Naive B cell (primary cell): ENCODE data around the gene VWCE. TPM values are rescaled to one million over a fixed set of nuclear protein-coding genes. Genes with fewer than 3 reads are reported as not detected.
A peak's percentile ranks its signal among the peaks of the same experiment; 100 is the strongest.
"Not testable (repeated sequence)": the region's sequence is repeated elsewhere in the genome, so short reads cannot be mapped to it uniquely, and the experiment has no call there.

Experiments used
- ATAC-seq, 2 donors: fragments of 150-1000 bp; cut with Tn5 transposase; 2 replicates each; pipeline ENCODE4 v1.10.0; 2021; ENCODE audit warnings: low read depth in 2 of 2, mild to moderate bottlenecking in 2 of 2, moderate library complexity in 2 of 2
- DNase-seq: peaks from one replicate; pipeline ENCODE4 v3.0.0; 2022
- H3K27ac Mint-ChIP-seq, 6 donors: one replicate each; pipeline ENCODE4 v1.8.0; 2020 to 2022; ENCODE audit warnings: mild to moderate bottlenecking in 6 of 6, mixed read lengths in 6 of 6, moderate library complexity in 5 of 6, inconsistent platforms in 2 of 6
- H3K27me3 Mint-ChIP-seq, 3 donors: one replicate each; pipeline ENCODE4 v1.8.0; 2021 to 2022; ENCODE audit warnings: mixed read lengths in 3 of 3, mild to moderate bottlenecking in 1 of 3
- H3K36me3 Mint-ChIP-seq, 2 donors: one replicate each; pipeline ENCODE4 v1.8.0; 2020 to 2022; ENCODE audit warnings: mixed read lengths in 2 of 2, inconsistent platforms in 1 of 2, mild to moderate bottlenecking in 1 of 2
- H3K4me1 Mint-ChIP-seq, 3 donors: one replicate each; pipeline ENCODE4 v1.8.0; 2020 to 2022; ENCODE audit warnings: mixed read lengths in 3 of 3, inconsistent platforms in 1 of 3, mild to moderate bottlenecking in 1 of 3, moderate library complexity in 1 of 3
- H3K4me3 Mint-ChIP-seq, 8 donors: one replicate each; pipeline ENCODE4 v1.8.0; 2020 to 2022; ENCODE audit warnings: mild to moderate bottlenecking in 8 of 8, mixed read lengths in 8 of 8, moderate library complexity in 8 of 8, inconsistent platforms in 2 of 8
- H3K9me3 Mint-ChIP-seq, 7 donors: one replicate each; pipeline ENCODE4 v1.8.0; 2020 to 2022; ENCODE audit warnings: mixed read lengths in 7 of 7, mild to moderate bottlenecking in 5 of 7, inconsistent platforms in 2 of 7, moderate library complexity in 1 of 7
- polyA plus RNA-seq, 6 donors: library from polyadenylated mRNA; unstranded; fragments of 300-500 nt; fragmentation: Illumina TruSeq; gene quantifications; one replicate each; pipeline ENCODE4 v1.2.3, GENCODE V29; 2021; ENCODE audit warnings: low read depth in 6 of 6

The VWCE gene
- polyA plus RNA-seq, 6 donors from 2014 or later: 0.24 to 0.79 (median 0.76) TPM; not detected in 3

DNA sequence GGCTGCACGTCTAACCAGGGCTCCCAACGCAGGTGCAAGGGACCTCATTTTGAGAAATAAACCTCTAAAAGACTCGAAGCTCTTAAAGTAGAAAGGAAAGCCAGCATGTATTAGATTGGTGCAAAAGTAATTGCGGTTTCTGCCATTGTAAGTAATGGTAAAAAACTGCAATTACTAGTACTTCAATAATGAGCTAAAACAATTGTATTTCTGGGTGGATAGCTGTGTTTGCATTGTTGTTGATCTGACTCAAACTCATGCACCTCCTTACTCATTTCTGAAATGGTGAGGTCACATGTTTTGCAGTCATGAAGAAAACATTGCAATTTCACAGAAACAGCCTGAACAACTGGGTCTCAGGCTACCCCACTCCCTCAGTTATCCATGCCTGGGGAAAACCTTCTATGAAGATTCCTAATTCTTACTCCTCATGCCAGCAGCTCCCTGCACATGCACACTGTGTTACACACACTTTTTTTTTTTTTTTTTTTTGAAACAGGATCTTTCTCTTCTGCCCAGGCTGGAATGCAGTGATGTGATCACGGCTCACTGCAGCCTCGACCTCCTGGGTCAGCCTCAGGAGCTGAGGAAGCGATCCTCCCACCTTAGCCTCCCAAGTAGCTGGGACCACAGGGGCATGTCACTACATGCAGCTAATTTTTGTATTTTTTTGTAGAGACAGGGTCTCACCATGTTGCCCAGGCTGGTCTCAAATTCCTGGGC lies 24.6 kb downstream of the VWCE start:
- no peak overlapping the region for H3K27ac Mint-ChIP-seq

GRCh38 chr11:61268588-61269250 lies 26.4 kb downstream of the VWCE start:
- H3K4me3 Mint-ChIP-seq: no peak overlapping the region
- ATAC-seq: no peak
- no peaks in the 10 kb centered on the region for H3K9me3 Mint-ChIP-seq
- no peak overlapping the region for H3K27ac Mint-ChIP-seq
- H3K4me1 Mint-ChIP-seq: no peaks in the 10 kb centered on the region
- DNase-seq: no peak
- H3K27me3 Mint-ChIP-seq: no peaks in the 10 kb centered on the region
- no peaks in the 10 kb centered on the region for H3K36me3 Mint-ChIP-seq

More for the DNA sequence above, 24.6 kb downstream of the VWCE start:
- DNase-seq (no peak), ATAC-seq (no peak)
- Mint-ChIP-seq H3K36me3 (no peaks in the 10 kb centered on the region), H3K4me3 (no peak overlapping the region), H3K9me3 (no peaks in the 10 kb centered on the region), H3K27me3 (no peaks in the 10 kb centered on the region), H3K4me1 (no peaks in the 10 kb centered on the region)

GRCh38 chr11:61267437-61267841 lies 27.7 kb downstream of the VWCE start:
- DNase-seq (no peak), ATAC-seq (no peak)
- H3K9me3 Mint-ChIP-seq: no peaks in the 10 kb centered on the region
- H3K36me3 Mint-ChIP-seq: no peaks in the 10 kb centered on the region
- H3K27ac Mint-ChIP-seq: peak overlapping the region in 1 of 6 donors; percentile 51
- H3K4me1 Mint-ChIP-seq: no peaks in the 10 kb centered on the region
- no peaks in the 10 kb centered on the region for H3K27me3 Mint-ChIP-seq
- no peak overlapping the region for H3K4me3 Mint-ChIP-seq

DNA sequence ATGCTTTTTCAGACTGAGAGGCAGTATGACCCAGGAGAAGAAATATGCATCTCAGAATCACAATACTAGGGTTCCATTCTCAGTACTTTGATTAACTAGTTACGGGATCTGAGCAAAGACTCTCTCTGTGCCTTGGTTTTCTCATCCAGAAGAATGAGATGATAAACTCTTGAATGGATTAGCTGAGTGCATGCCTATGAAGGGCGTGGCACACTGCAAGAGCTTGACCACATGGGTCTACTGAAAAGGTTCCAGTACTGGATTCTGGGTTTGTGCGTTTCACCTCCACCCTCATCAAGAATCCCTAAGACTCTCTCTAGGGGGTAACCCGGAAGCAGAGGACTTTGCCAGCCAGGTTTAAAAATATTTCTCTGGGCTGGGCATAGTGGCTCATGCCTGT lies 28.5 kb downstream of the VWCE start:
- Mint-ChIP-seq H3K9me3 (no peaks in the 10 kb centered on the region), H3K27me3 (no peaks in the 10 kb centered on the region), H3K4me3 (no peak overlapping the region), H3K36me3 (no peaks in the 10 kb centered on the region), H3K27ac (peak overlapping the region in 1 of 6 donors; percentile 19), H3K4me1 (no peaks in the 10 kb centered on the region)
- no peak for ATAC-seq
- no peak for DNase-seq

DNA sequence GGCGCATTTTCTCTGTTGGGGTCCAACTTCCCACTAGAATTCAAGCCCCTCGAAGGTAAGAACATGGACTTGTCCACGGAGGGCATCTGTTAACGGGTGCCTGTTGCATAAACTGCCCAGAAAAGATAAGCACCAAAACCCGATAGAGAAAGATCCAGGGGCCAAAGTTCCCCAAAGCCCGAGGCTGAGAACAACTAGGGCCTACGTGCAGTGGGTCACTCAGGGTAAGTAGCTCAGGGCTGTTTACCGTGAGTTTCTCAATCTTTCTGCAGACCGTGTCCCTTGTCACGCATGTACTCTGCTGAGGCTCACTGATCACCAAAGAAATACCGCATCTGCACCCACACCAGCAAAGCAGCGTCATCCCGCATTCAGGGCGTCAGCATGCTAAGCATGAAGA lies 29.8 kb downstream of the VWCE start:
- no peaks in the 10 kb centered on the region for H3K9me3 Mint-ChIP-seq
- H3K27ac Mint-ChIP-seq: no peak overlapping the region
- H3K4me3 Mint-ChIP-seq: no peak overlapping the region
- H3K4me1 Mint-ChIP-seq: no peaks in the 10 kb centered on the region
- ATAC-seq (no peak), DNase-seq (no peak)
- H3K27me3 Mint-ChIP-seq: no peaks in the 10 kb centered on the region
- H3K36me3 Mint-ChIP-seq: no peaks in the 10 kb centered on the region

- H3K9me3 Mint-ChIP-seq: no peaks in the 10 kb centered on the region
- DNase-seq (no peak), ATAC-seq (no peak)
- no peaks in the 10 kb centered on the region for H3K36me3 Mint-ChIP-seq
- H3K27me3 Mint-ChIP-seq: no peaks in the 10 kb centered on the region
- H3K4me3 Mint-ChIP-seq: no peak overlapping the region
- no peaks in the 10 kb centered on the region for H3K4me1 Mint-ChIP-seq
- peak overlapping the region in 1 of 6 donors; percentile 49 for H3K27ac Mint-ChIP-seq
Observed at GRCh38 chr11:61264795-61265194, 30.3 kb downstream of the VWCE start.

DNA sequence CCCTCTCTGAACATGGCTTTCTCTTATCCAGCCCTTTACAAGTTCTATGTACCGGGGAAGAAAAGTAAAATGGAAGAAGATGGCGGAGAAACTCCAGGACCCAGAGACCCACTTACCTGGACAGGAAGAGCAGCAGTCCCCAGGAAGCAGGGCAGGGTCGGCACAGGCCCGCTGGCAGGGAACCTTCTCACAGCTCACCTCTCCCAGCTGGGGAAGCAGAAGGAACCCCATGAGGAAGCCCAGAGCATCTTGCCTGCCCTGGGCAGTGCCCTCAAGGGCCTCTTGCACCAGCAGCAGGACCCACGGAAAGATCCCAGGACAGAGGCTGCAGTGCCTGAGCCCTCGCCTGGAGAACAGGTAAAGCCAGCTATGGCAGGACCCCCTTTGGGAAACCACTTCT lies 30.7 kb downstream of the VWCE start:
- Mint-ChIP-seq H3K4me1 (no peaks in the 10 kb centered on the region), H3K4me3 (no peak overlapping the region), H3K9me3 (no peaks in the 10 kb centered on the region), H3K27ac (peak overlapping the region in 1 of 6 donors; percentile 49), H3K36me3 (no peaks in the 10 kb centered on the region), H3K27me3 (no peaks in the 10 kb centered on the region)
- no peak for ATAC-seq
- no peak for DNase-seq

GRCh38 chr11:61259363-61259762 lies 35.8 kb downstream of the VWCE start:
- Mint-ChIP-seq H3K4me1 (no peaks in the 10 kb centered on the region), H3K27me3 (no peaks in the 10 kb centered on the region), H3K27ac (peak overlapping the region in 1 of 6 donors; percentile 69), H3K9me3 (no peaks in the 10 kb centered on the region), H3K4me3 (no peak overlapping the region), H3K36me3 (no peaks in the 10 kb centered on the region)
- ATAC-seq (no peak), DNase-seq (no peak)

- Mint-ChIP-seq H3K36me3 (no peaks in the 10 kb centered on the region), H3K4me1 (no peaks in the 10 kb centered on the region), H3K9me3 (no peaks in the 10 kb centered on the region), H3K27me3 (no peaks in the 10 kb centered on the region), H3K27ac (no peak overlapping the region), H3K4me3 (no peak overlapping the region)
- no peak for DNase-seq
- no peak for ATAC-seq
Observed at GRCh38 chr11:61258546-61258945, 36.6 kb downstream of the VWCE start.

- no peak for DNase-seq
- no peak overlapping the region for H3K4me3 Mint-ChIP-seq
- ATAC-seq: no peak
- peak overlapping the region in 1 of 6 donors; percentile 0 for H3K27ac Mint-ChIP-seq
- no peaks in the 10 kb centered on the region for H3K36me3 Mint-ChIP-seq
- no peaks in the 10 kb centered on the region for H3K27me3 Mint-ChIP-seq
- H3K4me1 Mint-ChIP-seq: no peaks in the 10 kb centered on the region
- H3K9me3 Mint-ChIP-seq: no peaks in the 10 kb centered on the region
Observed at GRCh38 chr11:61256710-61257482, 38.2 kb downstream of the VWCE start.

- DNase-seq: peak; percentile 43
- Mint-ChIP-seq H3K9me3 (no peaks in the 10 kb centered on the region), H3K4me3 (peak overlapping the region in 1 of 8 donors; percentile 21), H3K4me1 (no peaks in the 10 kb centered on the region), H3K27ac (no peak overlapping the region), H3K36me3 (no peaks in the 10 kb centered on the region), H3K27me3 (no peaks in the 10 kb centered on the region)
- peak; percentile 73 to 78 for ATAC-seq
Observed at GRCh38 chr11:61254403-61255025, 40.6 kb downstream of the VWCE start.

DNA sequence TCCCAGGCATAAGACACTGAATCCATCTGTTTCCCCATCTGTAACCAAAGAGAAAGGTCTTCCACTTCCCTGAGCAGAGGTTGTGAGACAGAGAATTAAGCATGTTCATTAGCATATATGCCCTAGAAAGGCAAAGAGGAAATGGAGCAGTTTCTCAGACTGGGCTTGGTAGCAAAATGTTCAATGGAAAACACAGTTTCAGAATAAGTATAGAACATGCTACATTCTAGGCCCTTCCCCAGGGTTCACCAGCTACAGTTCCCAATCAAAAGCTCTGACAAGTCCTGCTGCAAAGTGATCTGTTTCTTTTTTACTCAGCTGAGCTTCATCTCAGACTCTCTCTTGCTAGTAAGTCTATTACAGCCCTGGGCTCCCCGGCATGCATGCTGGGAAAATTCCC lies 42.8 kb downstream of the VWCE start:
- not testable (repeated sequence) for H3K27me3 Mint-ChIP-seq, H3K4me3 Mint-ChIP-seq, DNase-seq, H3K27ac Mint-ChIP-seq, ATAC-seq, H3K4me1 Mint-ChIP-seq, H3K36me3 Mint-ChIP-seq, H3K9me3 Mint-ChIP-seq

GRCh38 chr11:61250796-61251765 lies 44.0 kb downstream of the VWCE start:
- peak overlapping the region in 1 of 6 donors; percentile 24 for H3K27ac Mint-ChIP-seq
- not testable (repeated sequence) for H3K36me3 Mint-ChIP-seq, DNase-seq, H3K4me3 Mint-ChIP-seq, H3K9me3 Mint-ChIP-seq, H3K4me1 Mint-ChIP-seq, H3K27me3 Mint-ChIP-seq, ATAC-seq
